H1 (cell line): Measurements from ENCODE around the gene KTN1.

Experiments used
- CBX5 ChIP-seq: fragments of 300-800, 300-1000 bp; sonication (generic); IDR thresholded peaks from 2 replicates; pipeline ENCODE4 v1.7.1; 2016; ENCODE audit warnings: antibody characterized with exemption, low read length, low read depth
- CEBPB ChIP-seq: IDR thresholded peaks from 2 replicates; pipeline ENCODE4 v1.6.1; 2012; ENCODE audit warnings: low read depth, low read length
- TF ChIP-seq, protein P1 (sequence below), 3 experiments: IDR thresholded peaks; 1 replicate in 2 of 3; 2 replicates in 1 of 3; pipeline versions ENCODE4 v1.5.1 to v1.6.1; 2011; ENCODE audit warnings: low read length in 3 of 3, mild to moderate bottlenecking in 3 of 3, inconsistent platforms in 2 of 3, low read depth in 1 of 3, moderate library complexity in 1 of 3; ENCODE audit not compliant: insufficient read depth in 1 of 3; ENCODE audit errors: control extremely low read depth in 1 of 3
- TF ChIP-seq, protein P2 (sequence below): IDR thresholded peaks from 2 replicates; pipeline ENCODE4 v1.6.1; 2011; ENCODE audit warnings: low read length, improper control_type of control experiment

DNA sequence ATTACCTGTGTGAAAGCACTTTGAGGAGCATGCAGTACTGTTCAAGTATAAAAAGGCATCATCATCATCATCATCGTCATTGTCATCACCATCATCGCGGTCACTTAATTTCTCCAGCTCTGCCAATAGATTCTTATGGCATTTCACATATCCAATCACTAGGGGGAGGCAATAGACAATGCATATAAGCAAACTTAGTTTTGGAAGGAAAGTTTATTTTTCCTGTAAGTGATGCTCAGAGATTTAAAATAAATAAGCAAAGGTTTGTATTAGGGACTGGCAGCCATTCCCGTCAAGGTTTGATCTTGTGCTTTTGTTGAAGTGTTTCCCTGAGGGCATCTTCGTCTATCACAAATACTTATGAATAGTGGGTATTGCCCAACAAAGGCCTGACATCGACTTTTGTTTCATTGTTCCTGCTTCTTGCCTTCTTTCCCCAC, 127.4 kb downstream of the KTN1 start:
- TF ChIP-seq, protein P1, sequence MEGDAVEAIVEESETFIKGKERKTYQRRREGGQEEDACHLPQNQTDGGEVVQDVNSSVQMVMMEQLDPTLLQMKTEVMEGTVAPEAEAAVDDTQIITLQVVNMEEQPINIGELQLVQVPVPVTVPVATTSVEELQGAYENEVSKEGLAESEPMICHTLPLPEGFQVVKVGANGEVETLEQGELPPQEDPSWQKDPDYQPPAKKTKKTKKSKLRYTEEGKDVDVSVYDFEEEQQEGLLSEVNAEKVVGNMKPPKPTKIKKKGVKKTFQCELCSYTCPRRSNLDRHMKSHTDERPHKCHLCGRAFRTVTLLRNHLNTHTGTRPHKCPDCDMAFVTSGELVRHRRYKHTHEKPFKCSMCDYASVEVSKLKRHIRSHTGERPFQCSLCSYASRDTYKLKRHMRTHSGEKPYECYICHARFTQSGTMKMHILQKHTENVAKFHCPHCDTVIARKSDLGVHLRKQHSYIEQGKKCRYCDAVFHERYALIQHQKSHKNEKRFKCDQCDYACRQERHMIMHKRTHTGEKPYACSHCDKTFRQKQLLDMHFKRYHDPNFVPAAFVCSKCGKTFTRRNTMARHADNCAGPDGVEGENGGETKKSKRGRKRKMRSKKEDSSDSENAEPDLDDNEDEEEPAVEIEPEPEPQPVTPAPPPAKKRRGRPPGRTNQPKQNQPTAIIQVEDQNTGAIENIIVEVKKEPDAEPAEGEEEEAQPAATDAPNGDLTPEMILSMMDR (IDR thresholded peaks at IDR 0.05; ENCODE audit: control extremely low read depth in 1 of 3, insufficient read depth in 1 of 3, low read depth in 1 of 3, low read length in 3 of 3), result peak in 2 of 3 experiments; percentile 39 to 57; a peak in 2 of 4 replicates
- TF ChIP-seq CEBPB (no peak), CBX5 (no peak)
- TF ChIP-seq, protein P2, sequence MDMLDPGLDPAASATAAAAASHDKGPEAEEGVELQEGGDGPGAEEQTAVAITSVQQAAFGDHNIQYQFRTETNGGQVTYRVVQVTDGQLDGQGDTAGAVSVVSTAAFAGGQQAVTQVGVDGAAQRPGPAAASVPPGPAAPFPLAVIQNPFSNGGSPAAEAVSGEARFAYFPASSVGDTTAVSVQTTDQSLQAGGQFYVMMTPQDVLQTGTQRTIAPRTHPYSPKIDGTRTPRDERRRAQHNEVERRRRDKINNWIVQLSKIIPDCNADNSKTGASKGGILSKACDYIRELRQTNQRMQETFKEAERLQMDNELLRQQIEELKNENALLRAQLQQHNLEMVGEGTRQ, result no peak
